Measurements from ENCODE around the gene CCDC70. TPM values are rescaled to one million over a fixed set of nuclear protein-coding genes. Genes with fewer than 3 reads are reported as not detected.

Gene CCDC70
- total RNA-seq, 3 donors from 2014 or later (not counting 1 experiment from before 2014, with no cell fraction given), result not detected

- H3K36me3 ChIP-seq (ENCODE audit: control insufficient read depth, insufficient read depth, low read length), result no peaks in the 10 kb centered on the region
- Mint-ChIP-seq H3K4me1 (peaks cover 0 to 4% of the 10 kb centered on the region in 2 donors), H3K4me3 (no peak overlapping the region), H3K9me3 (no peaks in the 10 kb centered on the region), H3K36me3 (no peaks in the 10 kb centered on the region), H3K27ac (no peak overlapping the region), H3K27me3 (ENCODE audit: low read depth in 2 of 2) (peaks cover 8% of the 10 kb centered on the region in 2 donors)
- peaks cover 2% of the 10 kb centered on the region for H3K4me1 ChIP-seq (ENCODE audit: control insufficient read depth, insufficient read depth, low read length)
- no peaks in the 10 kb centered on the region for H3K9me3 ChIP-seq (ENCODE audit: control insufficient read depth, insufficient read depth, low read length)
- DNase-seq, result no peak
- no peak overlapping the region for H3K27ac ChIP-seq (ENCODE audit: low read length)
- ATAC-seq, result no peak
- intact Hi-C loops (cut with micrococcal nuclease), result no loop called here
- H3K4me3 ChIP-seq (ENCODE audit: low read length), result no peak overlapping the region
- WGBS (ENCODE audit: insufficient coverage), result 63% methylated on average over 9 of the region's 10 CpGs
- no peaks in the 10 kb centered on the region for H3K27me3 ChIP-seq (ENCODE audit: control insufficient read depth, insufficient read depth, low read length)
- TF ChIP-seq CTCF (IDR thresholded peaks at IDR 0.05), result no peak
These were observed 21.8 kb upstream of the CCDC70 start for GRCh38 chr13:51839711-51840540.

GRCh38 chr13:51840917-51841316 lies 20.9 kb upstream of the CCDC70 start:
- ATAC-seq, result no peak
- Histone ChIP-seq H3K27ac (ENCODE audit: low read length) (no peak overlapping the region), H3K4me1 (ENCODE audit: control insufficient read depth, insufficient read depth, low read length) (peaks cover 6% of the 10 kb centered on the region), H3K9me3 (ENCODE audit: control insufficient read depth, insufficient read depth, low read length) (no peaks in the 10 kb centered on the region), H3K4me3 (ENCODE audit: low read length) (no peak overlapping the region), H3K27me3 (ENCODE audit: control insufficient read depth, insufficient read depth, low read length) (no peaks in the 10 kb centered on the region), H3K36me3 (ENCODE audit: control insufficient read depth, insufficient read depth, low read length) (no peaks in the 10 kb centered on the region)
- no peak for TF ChIP-seq CTCF (IDR thresholded peaks at IDR 0.05)
- intact Hi-C loops (cut with micrococcal nuclease), result no loop called here
- no peak for DNase-seq
- WGBS (ENCODE audit: insufficient coverage), result 87% methylated on average over 6 of the region's 6 CpGs
- no peaks in the 10 kb centered on the region for H3K9me3 Mint-ChIP-seq
- H3K4me3 Mint-ChIP-seq, result no peak overlapping the region
- no peak overlapping the region for H3K27ac Mint-ChIP-seq
- H3K27me3 Mint-ChIP-seq (ENCODE audit: low read depth in 2 of 2), result peaks cover 10% of the 10 kb centered on the region in 2 donors
- no peaks in the 10 kb centered on the region for H3K36me3 Mint-ChIP-seq
- H3K4me1 Mint-ChIP-seq, result peaks cover 0 to 7% of the 10 kb centered on the region in 2 donors

GRCh38 chr13:51841732-51842131 lies 20.0 kb upstream of the CCDC70 start:
- intact Hi-C loops (cut with micrococcal nuclease), result no loop called here
- no peak overlapping the region for H3K27ac Mint-ChIP-seq
- peaks cover 6% of the 10 kb centered on the region for H3K4me1 ChIP-seq (ENCODE audit: control insufficient read depth, insufficient read depth, low read length)
- no peaks in the 10 kb centered on the region for H3K27me3 ChIP-seq (ENCODE audit: control insufficient read depth, insufficient read depth, low read length)
- no peaks in the 10 kb centered on the region for H3K9me3 ChIP-seq (ENCODE audit: control insufficient read depth, insufficient read depth, low read length)
- no peaks in the 10 kb centered on the region for H3K9me3 Mint-ChIP-seq
- H3K4me1 Mint-ChIP-seq, result peaks cover 0 to 7% of the 10 kb centered on the region in 2 donors
- DNase-seq (no peak), ATAC-seq (no peak)
- no peaks in the 10 kb centered on the region for H3K36me3 ChIP-seq (ENCODE audit: control insufficient read depth, insufficient read depth, low read length)
- no peaks in the 10 kb centered on the region for H3K36me3 Mint-ChIP-seq
- no peak overlapping the region for H3K4me3 Mint-ChIP-seq
- no peak overlapping the region for H3K4me3 ChIP-seq (ENCODE audit: low read length)
- H3K27ac ChIP-seq (ENCODE audit: low read length), result no peak overlapping the region
- no peak for TF ChIP-seq CTCF (IDR thresholded peaks at IDR 0.05)
- 77% methylated on average over 3 of the region's 6 CpGs for WGBS (ENCODE audit: insufficient coverage)
- peaks cover 10% of the 10 kb centered on the region in 2 donors for H3K27me3 Mint-ChIP-seq (ENCODE audit: low read depth in 2 of 2)

Data from natural killer cell (primary cell).